Measurements from ENCODE around the gene KCNJ11.

The KCNJ11 gene

GRCh38 chr11:17353821-17354600 lies 34.4 kb downstream of the KCNJ11 start:
- no peak for DNase-seq

GRCh38 chr11:17352950-17353820 lies 35.3 kb downstream of the KCNJ11 start:
- peak; percentile 77 to 78 for DNase-seq

GRCh38 chr11:17351510-17352176 lies 36.8 kb downstream of the KCNJ11 start, which contains the start of gene NCR3LG1:
TSS of gene NCR3LG1 (plus strand) at chr11:17351800. CDS start at chr11:17351970, 170 bp downstream.
- peak in 1 of 2 experiments; percentile 31 for DNase-seq

GRCh38 chr11:17351172-17351509 lies 37.3 kb downstream of the KCNJ11 start:
- no peak for DNase-seq

- DNase-seq, result no peak
Observed at GRCh38 chr11:17350455-17351171, 37.8 kb downstream of the KCNJ11 start.

- no peak for DNase-seq
Observed at GRCh38 chr11:17347676-17348075, 40.8 kb downstream of the KCNJ11 start.

GRCh38 chr11:17343907-17344306 lies 44.6 kb downstream of the KCNJ11 start:
- DNase-seq, result no peak

GRCh38 chr11:17343257-17343656 lies 45.2 kb downstream of the KCNJ11 start:
- no peak for DNase-seq

All from NCI-H2081 (cell line).